GM06990 (cell line): ENCODE data around the gene AKAP6.
"Not testable (repeated sequence)": the region's sequence is repeated elsewhere in the genome, so short reads cannot be mapped to it uniquely, and the experiment has no call there.

Source experiments
- DNase-seq: peaks from one replicate; pipeline ENCODE4 v3.0.0-alpha.2; 2011; ENCODE audit not compliant: insufficient read length; ENCODE audit errors: extremely low read depth
- H3K27me3 ChIP-seq: replicated peaks from 2 replicates; pipeline ENCODE4 v1.6.0; 2011; ENCODE audit warnings: low read length; ENCODE audit not compliant: control insufficient read depth, insufficient read depth
- H3K36me3 ChIP-seq: 2 replicates; pipeline ENCODE4 v1.5.1; 2011; ENCODE audit warnings: low read length; ENCODE audit not compliant: control insufficient read depth, insufficient read depth
- H3K4me3 ChIP-seq: replicated peaks from 2 replicates; pipeline ENCODE4 v1.5.1; 2011; ENCODE audit warnings: low read depth, mild to moderate bottlenecking, control low read depth, low read length
- TF ChIP-seq, protein P1 (sequence below): IDR thresholded peaks from 2 replicates; pipeline ENCODE4 v1.5.1; 2011; ENCODE audit warnings: low read length, control low read depth, mild to moderate bottlenecking, inconsistent platforms; ENCODE audit not compliant: insufficient read depth, poor library complexity, severe bottlenecking

AKAP6 gene

GRCh38 chr14:32453857-32454810 lies 125.0 kb downstream of the AKAP6 start:
- no peak overlapping the region for H3K4me3 ChIP-seq
- no peaks in the 10 kb centered on the region for H3K36me3 ChIP-seq
- H3K27me3 ChIP-seq = no peaks in the 10 kb centered on the region
- TF ChIP-seq, protein P1, sequence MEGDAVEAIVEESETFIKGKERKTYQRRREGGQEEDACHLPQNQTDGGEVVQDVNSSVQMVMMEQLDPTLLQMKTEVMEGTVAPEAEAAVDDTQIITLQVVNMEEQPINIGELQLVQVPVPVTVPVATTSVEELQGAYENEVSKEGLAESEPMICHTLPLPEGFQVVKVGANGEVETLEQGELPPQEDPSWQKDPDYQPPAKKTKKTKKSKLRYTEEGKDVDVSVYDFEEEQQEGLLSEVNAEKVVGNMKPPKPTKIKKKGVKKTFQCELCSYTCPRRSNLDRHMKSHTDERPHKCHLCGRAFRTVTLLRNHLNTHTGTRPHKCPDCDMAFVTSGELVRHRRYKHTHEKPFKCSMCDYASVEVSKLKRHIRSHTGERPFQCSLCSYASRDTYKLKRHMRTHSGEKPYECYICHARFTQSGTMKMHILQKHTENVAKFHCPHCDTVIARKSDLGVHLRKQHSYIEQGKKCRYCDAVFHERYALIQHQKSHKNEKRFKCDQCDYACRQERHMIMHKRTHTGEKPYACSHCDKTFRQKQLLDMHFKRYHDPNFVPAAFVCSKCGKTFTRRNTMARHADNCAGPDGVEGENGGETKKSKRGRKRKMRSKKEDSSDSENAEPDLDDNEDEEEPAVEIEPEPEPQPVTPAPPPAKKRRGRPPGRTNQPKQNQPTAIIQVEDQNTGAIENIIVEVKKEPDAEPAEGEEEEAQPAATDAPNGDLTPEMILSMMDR = no peak
- DNase-seq = no peak

- TF ChIP-seq, protein P1 = no peak
- H3K4me3 ChIP-seq = no peak overlapping the region
- no peaks in the 10 kb centered on the region for H3K36me3 ChIP-seq
- no peaks in the 10 kb centered on the region for H3K27me3 ChIP-seq
- DNase-seq = no peak
These were observed 128.3 kb downstream of the AKAP6 start for GRCh38 chr14:32457213-32457920.

GRCh38 chr14:32458720-32459119 lies 129.6 kb downstream of the AKAP6 start:
- H3K36me3 ChIP-seq = no peaks in the 10 kb centered on the region
- no peak overlapping the region for H3K4me3 ChIP-seq
- no peak for DNase-seq
- no peaks in the 10 kb centered on the region for H3K27me3 ChIP-seq
- TF ChIP-seq, protein P1 = no peak

GRCh38 chr14:32460267-32460666 lies 131.2 kb downstream of the AKAP6 start:
- Histone ChIP-seq H3K27me3 (no peaks in the 10 kb centered on the region), H3K36me3 (no peaks in the 10 kb centered on the region), H3K4me3 (no peak overlapping the region)
- no peak for DNase-seq
- TF ChIP-seq, protein P1 = no peak

GRCh38 chr14:32462553-32462952 lies 133.5 kb downstream of the AKAP6 start:
- not testable (repeated sequence) for H3K4me3 ChIP-seq

DNA sequence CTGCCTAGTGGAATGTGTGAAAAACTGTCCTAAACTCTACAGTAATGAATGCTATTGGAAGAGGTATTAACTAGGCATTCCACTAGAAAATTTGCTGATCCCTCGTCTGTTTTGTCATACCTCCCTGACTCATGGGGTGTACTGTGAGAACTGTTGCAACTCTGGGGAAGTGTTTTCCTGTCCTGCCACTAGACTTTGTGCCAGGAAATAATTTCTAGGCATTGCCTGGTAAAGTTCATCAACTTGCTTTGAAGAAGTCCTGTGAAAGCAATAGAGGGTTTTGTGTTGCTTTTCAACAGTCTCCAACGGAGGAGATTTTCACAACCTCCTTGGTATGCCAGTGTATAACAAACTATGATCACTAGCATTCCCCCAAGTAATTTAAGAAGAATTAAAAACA lies 139.9 kb downstream of the AKAP6 start:
- H3K4me3 ChIP-seq = no peak overlapping the region
- no peak for DNase-seq
- TF ChIP-seq, protein P1 = no peak
- H3K36me3 ChIP-seq = no peaks in the 10 kb centered on the region
- no peaks in the 10 kb centered on the region for H3K27me3 ChIP-seq

More at GRCh38 chr14:32462553-32462952, 133.5 kb downstream of the AKAP6 start:
- not testable (repeated sequence) for H3K27me3 ChIP-seq, DNase-seq, H3K36me3 ChIP-seq
